ENCODE measurements around the gene SCARF2.

DNA sequence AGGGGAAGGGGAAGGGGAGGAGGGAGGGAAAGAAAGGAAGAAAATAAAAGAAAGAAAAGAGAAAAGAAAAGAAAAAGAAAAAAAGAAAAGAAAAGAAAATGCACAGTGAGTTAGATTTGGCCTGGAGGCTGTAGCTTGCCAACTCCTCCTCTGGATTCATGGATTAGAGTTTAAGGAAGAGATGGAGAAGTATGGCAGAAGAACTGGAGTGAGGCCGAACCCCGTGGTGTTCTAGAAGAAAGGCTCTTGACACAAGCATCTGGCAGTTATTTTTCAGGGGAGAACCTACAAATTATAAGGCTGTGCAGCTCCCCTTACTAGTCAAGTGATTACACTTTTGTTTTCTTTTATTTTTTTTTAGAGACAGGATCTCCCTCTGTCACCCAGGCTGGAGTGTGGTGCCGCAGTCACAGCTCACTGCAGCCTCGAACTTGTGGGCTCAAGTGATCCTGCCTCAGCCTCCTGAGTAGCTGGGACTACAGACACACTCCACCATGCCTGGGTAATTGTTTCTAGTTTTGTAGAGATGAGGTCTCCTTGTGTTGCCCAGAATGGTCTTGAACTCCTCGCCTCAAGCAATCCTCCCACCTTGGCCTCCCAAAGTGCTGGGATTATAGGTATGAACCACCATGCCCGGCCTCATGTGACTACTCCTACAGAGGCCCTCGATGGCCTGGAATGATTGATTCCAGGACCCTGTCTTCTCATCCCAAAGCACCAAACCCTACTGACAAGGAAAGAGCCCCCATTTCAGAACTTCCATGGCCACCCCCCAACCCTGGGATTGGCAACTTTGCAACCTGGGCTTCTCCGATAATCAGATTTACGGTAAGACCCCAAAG, 24.2 kb downstream of the SCARF2 start:
- TF ChIP-seq, protein P1, sequence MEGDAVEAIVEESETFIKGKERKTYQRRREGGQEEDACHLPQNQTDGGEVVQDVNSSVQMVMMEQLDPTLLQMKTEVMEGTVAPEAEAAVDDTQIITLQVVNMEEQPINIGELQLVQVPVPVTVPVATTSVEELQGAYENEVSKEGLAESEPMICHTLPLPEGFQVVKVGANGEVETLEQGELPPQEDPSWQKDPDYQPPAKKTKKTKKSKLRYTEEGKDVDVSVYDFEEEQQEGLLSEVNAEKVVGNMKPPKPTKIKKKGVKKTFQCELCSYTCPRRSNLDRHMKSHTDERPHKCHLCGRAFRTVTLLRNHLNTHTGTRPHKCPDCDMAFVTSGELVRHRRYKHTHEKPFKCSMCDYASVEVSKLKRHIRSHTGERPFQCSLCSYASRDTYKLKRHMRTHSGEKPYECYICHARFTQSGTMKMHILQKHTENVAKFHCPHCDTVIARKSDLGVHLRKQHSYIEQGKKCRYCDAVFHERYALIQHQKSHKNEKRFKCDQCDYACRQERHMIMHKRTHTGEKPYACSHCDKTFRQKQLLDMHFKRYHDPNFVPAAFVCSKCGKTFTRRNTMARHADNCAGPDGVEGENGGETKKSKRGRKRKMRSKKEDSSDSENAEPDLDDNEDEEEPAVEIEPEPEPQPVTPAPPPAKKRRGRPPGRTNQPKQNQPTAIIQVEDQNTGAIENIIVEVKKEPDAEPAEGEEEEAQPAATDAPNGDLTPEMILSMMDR (IDR thresholded peaks at IDR 0.05 in 8 of 11, conservative IDR thresholded peaks at IDR 0.05 in 3 of 11): no peak
- no peak for TF ChIP-seq POLR2A (IDR thresholded peaks at IDR 0.05)
- no peak for TF ChIP-seq POLR2AphosphoS5 (IDR thresholded peaks at IDR 0.05)

Measured in spleen (tissue), 7 donors.